Natural killer cell (primary cell): ENCODE data around the gene AGBL5. TPM values are rescaled to one million over a fixed set of nuclear protein-coding genes. Genes with fewer than 3 reads are reported as not detected.

ENCODE experiments used
- ATAC-seq, 3 donors: fragments of 150-1000 bp in 2 of 3; fragments of 200-7000 bp in 1 of 3; cut with Tn5 transposase; 1 replicate in 1 of 3; 2 replicates in 2 of 3; pipeline ENCODE4 v1.10.0; 2021; ENCODE audit warnings: mild to moderate bottlenecking in 2 of 3, moderate library complexity in 2 of 3
- DNase-seq, 2 donors: peaks; one replicate each; pipeline versions ENCODE4 v3.0.0 to v3.0.0-alpha.2; 2013 to 2021; ENCODE audit warnings: mixed read lengths in 1 of 2
- H3K27ac ChIP-seq: one replicate; pipeline ENCODE4 v1.5.1; 2013; ENCODE audit warnings: mild to moderate bottlenecking, low read length
- H3K27me3 ChIP-seq: one replicate; pipeline ENCODE4 v1.6.1; 2013; ENCODE audit warnings: low read length; ENCODE audit not compliant: control insufficient read depth, insufficient read depth
- H3K36me3 ChIP-seq: one replicate; pipeline ENCODE4 v1.6.1; 2013; ENCODE audit warnings: low read length; ENCODE audit not compliant: control insufficient read depth, insufficient read depth
- H3K4me1 ChIP-seq: one replicate; pipeline ENCODE4 v1.6.1; 2013; ENCODE audit warnings: low read length; ENCODE audit not compliant: control insufficient read depth, insufficient read depth
- H3K4me3 ChIP-seq: one replicate; pipeline ENCODE4 v1.5.1; 2013; ENCODE audit warnings: low read length
- H3K9me3 ChIP-seq: one replicate; pipeline ENCODE4 v1.6.1; 2013; ENCODE audit warnings: low read length; ENCODE audit not compliant: control insufficient read depth, insufficient read depth
- H3K27ac Mint-ChIP-seq, 2 donors: one replicate each; pipeline ENCODE4 v1.8.0; 2022; ENCODE audit warnings: mild to moderate bottlenecking in 2 of 2, mixed read lengths in 2 of 2, moderate library complexity in 1 of 2
- H3K27me3 Mint-ChIP-seq, 2 donors: one replicate each; pipeline ENCODE4 v1.8.0; 2022; ENCODE audit warnings: low read depth in 2 of 2, mixed read lengths in 2 of 2
- H3K36me3 Mint-ChIP-seq: one replicate; pipeline ENCODE4 v1.8.0; 2022; ENCODE audit warnings: mixed read lengths
- H3K4me1 Mint-ChIP-seq, 2 donors: one replicate each; pipeline ENCODE4 v1.8.0; 2022; ENCODE audit warnings: mixed read lengths in 2 of 2
- H3K4me3 Mint-ChIP-seq: one replicate; pipeline ENCODE4 v1.8.0; 2022; ENCODE audit warnings: mild to moderate bottlenecking, moderate library complexity, mixed read lengths
- H3K9me3 Mint-ChIP-seq, 2 donors: one replicate each; pipeline ENCODE4 v1.8.0; 2022; ENCODE audit warnings: mixed read lengths in 2 of 2
- CTCF ChIP-seq: fragments of 200-600 bp; IDR thresholded peaks from one replicate; pipeline ENCODE4 v1.8.0; 2022; ENCODE audit warnings: antibody characterized with exemption
- WGBS: methylation state at CpG from one replicate; pipeline ENCODE4 v1.1.7; 2013; ENCODE audit warnings: missing lambda C conversion rate; ENCODE audit not compliant: insufficient coverage; 5-methylcytosine and 5-hydroxymethylcytosine counted together
- intact Hi-C: fragments of 100-400 bp; cut with micrococcal nuclease; formaldehyde crosslinking; loops from one replicate; pipeline ENCODE4 v1.14.2; 2022
- total RNA-seq, 4 donors: library from RNA; stranded (reverse); fragments of 120-200 nt in 1 of 4; gene quantifications; one replicate each; pipeline versions ENCODE4 v1.2.3 to v1.2.4, GENCODE V29; 2013 to 2022

AGBL5 gene
- total RNA-seq, 3 donors from 2014 or later (not counting 1 experiment from before 2014, with no cell fraction given): 10.0 to 12.0 (median 10.8) TPM

GRCh38 chr2:27008678-27009077 lies 42.8 kb upstream of the AGBL5 start:
- H3K9me3 ChIP-seq: no peaks in the 10 kb centered on the region
- no peak overlapping the region for H3K27ac ChIP-seq
- peaks cover 7 to 14% of the 10 kb centered on the region in 2 donors for H3K27me3 Mint-ChIP-seq
- no peak overlapping the region for H3K4me3 ChIP-seq
- 86% methylated on average over 4 of the region's 4 CpGs for WGBS
- intact Hi-C loops: no loop called here
- DNase-seq: no peak
- H3K9me3 Mint-ChIP-seq: no peaks in the 10 kb centered on the region
- no peaks in the 10 kb centered on the region for H3K36me3 ChIP-seq
- ATAC-seq: no peak
- H3K4me1 ChIP-seq: no peaks in the 10 kb centered on the region
- no peaks in the 10 kb centered on the region for H3K27me3 ChIP-seq
- no peak for TF ChIP-seq CTCF
- no peaks in the 10 kb centered on the region for H3K4me1 Mint-ChIP-seq
- no peaks in the 10 kb centered on the region for H3K36me3 Mint-ChIP-seq
- H3K27ac Mint-ChIP-seq: no peak overlapping the region
- H3K4me3 Mint-ChIP-seq: no peak overlapping the region

GRCh38 chr2:27009083-27009482 lies 42.4 kb upstream of the AGBL5 start:
- peaks cover 7 to 10% of the 10 kb centered on the region in 2 donors for H3K27me3 Mint-ChIP-seq
- H3K27ac Mint-ChIP-seq: no peak overlapping the region
- H3K4me3 Mint-ChIP-seq: no peak overlapping the region
- ATAC-seq (no peak), DNase-seq (no peak)
- no peaks in the 10 kb centered on the region for H3K36me3 Mint-ChIP-seq
- intact Hi-C loops: no loop called here
- H3K4me3 ChIP-seq: no peak overlapping the region
- H3K36me3 ChIP-seq: no peaks in the 10 kb centered on the region
- H3K9me3 Mint-ChIP-seq: no peaks in the 10 kb centered on the region
- no peaks in the 10 kb centered on the region for H3K27me3 ChIP-seq
- H3K4me1 Mint-ChIP-seq: no peaks in the 10 kb centered on the region
- no peaks in the 10 kb centered on the region for H3K4me1 ChIP-seq
- no peaks in the 10 kb centered on the region for H3K9me3 ChIP-seq
- no peak overlapping the region for H3K27ac ChIP-seq
- no peak for TF ChIP-seq CTCF

- Histone ChIP-seq H3K27ac (no peak overlapping the region), H3K4me3 (no peak overlapping the region), H3K9me3 (no peaks in the 10 kb centered on the region), H3K27me3 (no peaks in the 10 kb centered on the region), H3K4me1 (no peaks in the 10 kb centered on the region), H3K36me3 (no peaks in the 10 kb centered on the region)
- Mint-ChIP-seq H3K4me1 (no peaks in the 10 kb centered on the region), H3K9me3 (no peaks in the 10 kb centered on the region), H3K4me3 (no peak overlapping the region), H3K36me3 (no peaks in the 10 kb centered on the region), H3K27ac (no peak overlapping the region), H3K27me3 (peaks cover 7 to 10% of the 10 kb centered on the region in 2 donors)
- no peak for TF ChIP-seq CTCF
- DNase-seq (no peak), ATAC-seq (no peak)
- intact Hi-C loops: no loop called here
- 89% methylated on average over 2 of the region's 2 CpGs for WGBS
Measured at GRCh38 chr2:27009716-27010115, 41.8 kb upstream of the AGBL5 start.

- H3K9me3 ChIP-seq: no peaks in the 10 kb centered on the region
- ATAC-seq (no peak), DNase-seq (no peak)
- Mint-ChIP-seq H3K9me3 (no peaks in the 10 kb centered on the region), H3K27ac (no peak overlapping the region), H3K27me3 (peaks cover 7 to 10% of the 10 kb centered on the region in 2 donors), H3K4me1 (no peaks in the 10 kb centered on the region), H3K4me3 (no peak overlapping the region), H3K36me3 (no peaks in the 10 kb centered on the region)
- no peaks in the 10 kb centered on the region for H3K36me3 ChIP-seq
- no peaks in the 10 kb centered on the region for H3K4me1 ChIP-seq
- no peak overlapping the region for H3K4me3 ChIP-seq
- no peak overlapping the region for H3K27ac ChIP-seq
- no peaks in the 10 kb centered on the region for H3K27me3 ChIP-seq
- intact Hi-C loops: no loop called here
- whole genome bisulfite sequencing: 67% methylated on average over 2 of the region's 3 CpGs
- TF ChIP-seq CTCF: no peak
Measured at GRCh38 chr2:27010139-27010538, 41.3 kb upstream of the AGBL5 start.
